WTC11 (cell line): Measurements from ENCODE around the gene NAV3. TPM values are rescaled to one million over a fixed set of nuclear protein-coding genes. Genes with fewer than 3 reads are reported as not detected.
A peak's percentile ranks its signal among the peaks of the same experiment; 100 is the strongest.

Source experiments
- ATAC-seq: fragments of 200-7000 bp; cut with Tn5 transposase; 2 replicates; pipeline ENCODE4 v1.10.0; 2021; ENCODE audit warnings: mild to moderate bottlenecking, moderate library complexity
- CTCF ChIA-PET: fragments of 300-600 bp; sonication (Branson Sonifier 250); formaldehyde crosslinking; loops from one replicate; lab custom pipeline; 2021; ENCODE audit warnings: antibody characterized with exemption; lab: Charles Lee
- POLR2A ChIA-PET: fragments of 350-600 bp; sonication (Branson Sonifier 250); formaldehyde crosslinking; loops from one replicate; lab custom pipeline; 2021; ENCODE audit warnings: antibody characterized with exemption; lab: Charles Lee
- DNase-seq: peaks from one replicate; pipeline ENCODE4 v3.0.0; 2021; ENCODE audit warnings: low spot score
- H3K27ac Mint-ChIP-seq: 2 replicates; pipeline ENCODE4 v1.8.0; 2021; ENCODE audit warnings: mixed read lengths
- H3K27me3 Mint-ChIP-seq: 2 replicates; pipeline ENCODE4 v1.8.0; 2021; ENCODE audit warnings: low read depth, mild to moderate bottlenecking, moderate library complexity, mixed read lengths
- H3K36me3 Mint-ChIP-seq: 2 replicates; pipeline ENCODE4 v1.8.0; 2021; ENCODE audit warnings: mixed read lengths
- H3K4me1 Mint-ChIP-seq: 2 replicates; pipeline ENCODE4 v1.8.0; 2022; ENCODE audit warnings: mixed read lengths
- H3K4me3 Mint-ChIP-seq: 2 replicates; pipeline ENCODE4 v1.8.0; 2021; ENCODE audit warnings: mild to moderate bottlenecking, moderate library complexity, mixed read lengths
- H3K9me3 Mint-ChIP-seq: 2 replicates; pipeline ENCODE4 v1.8.0; 2021; ENCODE audit warnings: mixed read lengths
- AFF4 ChIP-seq: sonication (generic); formaldehyde crosslinking; IDR thresholded peaks from 2 replicates; pipeline ENCODE4 v1.8.1; 2023; ENCODE audit warnings: mild to moderate bottlenecking, missing genetic modification reagents, borderline replicate concordance
- CDX4 ChIP-seq: fragments of 250-450 bp; sonication (Bioruptor Pico); IDR thresholded peaks from 2 replicates; pipeline ENCODE4 v1.9.0; 2021; ENCODE audit warnings: moderate library complexity, mild to moderate bottlenecking, inconsistent platforms, borderline replicate concordance
- E2F5 ChIP-seq: sonication (generic); formaldehyde crosslinking; IDR thresholded peaks from 2 replicates; pipeline ENCODE4 v1.8.1; 2022; ENCODE audit warnings: mild to moderate bottlenecking, moderate library complexity, missing genetic modification reagents
- ERG ChIP-seq: fragments of 250-450 bp; sonication (Bioruptor Pico); IDR thresholded peaks from 2 replicates; pipeline ENCODE4 v1.8.0; 2021; ENCODE audit warnings: mild to moderate bottlenecking
- ESRRA ChIP-seq: sonication (generic); formaldehyde crosslinking; IDR thresholded peaks from 2 replicates; pipeline ENCODE4 v1.8.1; 2022; ENCODE audit warnings: mild to moderate bottlenecking, missing genetic modification reagents, borderline replicate concordance
- FOXK1 ChIP-seq: sonication (generic); formaldehyde crosslinking; IDR thresholded peaks from 2 replicates; pipeline ENCODE4 v1.8.0; 2022; ENCODE audit warnings: mild to moderate bottlenecking, moderate library complexity, missing genetic modification reagents
- JAZF1 ChIP-seq: fragments of 250-450 bp; sonication (Bioruptor Pico); IDR thresholded peaks from 2 replicates; pipeline ENCODE4 v1.9.0; 2021; ENCODE audit warnings: moderate library complexity, mild to moderate bottlenecking, inconsistent platforms
- PRRX2 ChIP-seq: fragments of 250-450 bp; sonication (Bioruptor Pico); IDR thresholded peaks from 2 replicates; pipeline ENCODE4 v1.8.0; 2021; ENCODE audit warnings: mild to moderate bottlenecking
- SMAD4 ChIP-seq: sonication (generic); formaldehyde crosslinking; IDR thresholded peaks from 2 replicates; pipeline ENCODE4 v1.8.0; 2022; ENCODE audit warnings: mild to moderate bottlenecking, missing genetic modification reagents
- SP1 ChIP-seq: sonication (generic); formaldehyde crosslinking; conservative IDR thresholded peaks from 2 replicates; pipeline ENCODE4 v1.8.1; 2022; ENCODE audit warnings: missing genetic modification reagents
- ZNF232 ChIP-seq: sonication (generic); formaldehyde crosslinking; IDR thresholded peaks from 2 replicates; pipeline ENCODE4 v1.8.0; 2022; ENCODE audit warnings: mild to moderate bottlenecking, missing genetic modification reagents
- ZNF263 ChIP-seq: sonication (generic); formaldehyde crosslinking; IDR thresholded peaks from 2 replicates; pipeline ENCODE4 v1.8.1; 2022; ENCODE audit warnings: low read depth, mild to moderate bottlenecking, moderate library complexity, missing genetic modification reagents
- total RNA-seq: library from RNA; stranded (reverse); gene quantifications from 3 replicates; pipeline ENCODE4 v1.2.3, GENCODE V29; 2021
- TF ChIP-seq, protein P1 (sequence below): sonication (generic); formaldehyde crosslinking; IDR thresholded peaks from 2 replicates; pipeline ENCODE4 v1.8.1; 2023; ENCODE audit warnings: mild to moderate bottlenecking, missing genetic modification reagents
- TF ChIP-seq, protein P2 (sequence below): fragments of 250-450 bp; sonication (Bioruptor Pico); IDR thresholded peaks from 2 replicates; pipeline ENCODE4 v1.9.0; 2021; ENCODE audit warnings: mild to moderate bottlenecking, borderline replicate concordance

The NAV3 gene
- total RNA-seq, 1 experiment from 2014 or later, result 3.3 TPM

DNA sequence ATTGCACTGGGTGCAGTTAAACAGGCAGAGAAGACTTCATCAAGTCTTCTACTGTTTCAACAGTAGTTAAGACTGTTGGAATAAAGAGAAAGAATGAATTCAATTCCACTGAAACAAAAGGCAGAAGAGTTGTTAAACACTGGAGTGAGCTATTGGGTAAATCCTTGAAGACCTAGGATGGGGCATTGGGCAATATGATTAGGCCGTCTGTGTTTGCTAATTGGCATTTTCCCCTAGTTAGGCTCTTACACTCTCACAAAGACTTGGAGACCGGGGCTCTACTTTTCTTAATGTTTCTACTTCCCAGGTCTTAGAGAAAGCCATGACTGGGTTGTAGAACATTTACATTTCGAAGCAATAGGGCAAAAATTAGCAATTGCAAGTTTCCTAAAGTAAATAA lies 402.1 kb downstream of the NAV3 start:
- ChIA-PET POLR2A (no interaction called here), CTCF (interaction anchor here (1.3 kb wide), 1 partner anchor 329 kb away, joined by 3 read pairs; no protein-coding TSS in a partner anchor)
- H3K4me1 Mint-ChIP-seq, result peaks cover 55% of the 10 kb centered on the region
- DNase-seq, result no peak
- peak overlapping the region; percentile 52; the same call in 1 of the 2 replicates for H3K27ac Mint-ChIP-seq
- peaks cover 3% of the 10 kb centered on the region for H3K36me3 Mint-ChIP-seq
- no peaks in the 10 kb centered on the region for H3K27me3 Mint-ChIP-seq
- no peak for TF ChIP-seq ZNF232 (CRISPR knock-in tag)
- no peak for TF ChIP-seq CDX4 (CRISPR knock-in tag)
- TF ChIP-seq AFF4 (CRISPR knock-in tag), result no peak
- no peak for TF ChIP-seq FOXK1 (CRISPR knock-in tag)
- no peak for TF ChIP-seq PRRX2
- TF ChIP-seq ZNF263 (CRISPR knock-in tag), result no peak
- TF ChIP-seq SP1 (CRISPR knock-in tag), result no peak
- no peak for TF ChIP-seq SMAD4 (CRISPR knock-in tag)
- TF ChIP-seq, protein P1, sequence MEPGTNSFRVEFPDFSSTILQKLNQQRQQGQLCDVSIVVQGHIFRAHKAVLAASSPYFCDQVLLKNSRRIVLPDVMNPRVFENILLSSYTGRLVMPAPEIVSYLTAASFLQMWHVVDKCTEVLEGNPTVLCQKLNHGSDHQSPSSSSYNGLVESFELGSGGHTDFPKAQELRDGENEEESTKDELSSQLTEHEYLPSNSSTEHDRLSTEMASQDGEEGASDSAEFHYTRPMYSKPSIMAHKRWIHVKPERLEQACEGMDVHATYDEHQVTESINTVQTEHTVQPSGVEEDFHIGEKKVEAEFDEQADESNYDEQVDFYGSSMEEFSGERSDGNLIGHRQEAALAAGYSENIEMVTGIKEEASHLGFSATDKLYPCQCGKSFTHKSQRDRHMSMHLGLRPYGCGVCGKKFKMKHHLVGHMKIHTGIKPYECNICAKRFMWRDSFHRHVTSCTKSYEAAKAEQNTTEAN (CRISPR knock-in tag), result no peak
- no peak for TF ChIP-seq E2F5 (CRISPR knock-in tag)
- TF ChIP-seq, protein P2, sequence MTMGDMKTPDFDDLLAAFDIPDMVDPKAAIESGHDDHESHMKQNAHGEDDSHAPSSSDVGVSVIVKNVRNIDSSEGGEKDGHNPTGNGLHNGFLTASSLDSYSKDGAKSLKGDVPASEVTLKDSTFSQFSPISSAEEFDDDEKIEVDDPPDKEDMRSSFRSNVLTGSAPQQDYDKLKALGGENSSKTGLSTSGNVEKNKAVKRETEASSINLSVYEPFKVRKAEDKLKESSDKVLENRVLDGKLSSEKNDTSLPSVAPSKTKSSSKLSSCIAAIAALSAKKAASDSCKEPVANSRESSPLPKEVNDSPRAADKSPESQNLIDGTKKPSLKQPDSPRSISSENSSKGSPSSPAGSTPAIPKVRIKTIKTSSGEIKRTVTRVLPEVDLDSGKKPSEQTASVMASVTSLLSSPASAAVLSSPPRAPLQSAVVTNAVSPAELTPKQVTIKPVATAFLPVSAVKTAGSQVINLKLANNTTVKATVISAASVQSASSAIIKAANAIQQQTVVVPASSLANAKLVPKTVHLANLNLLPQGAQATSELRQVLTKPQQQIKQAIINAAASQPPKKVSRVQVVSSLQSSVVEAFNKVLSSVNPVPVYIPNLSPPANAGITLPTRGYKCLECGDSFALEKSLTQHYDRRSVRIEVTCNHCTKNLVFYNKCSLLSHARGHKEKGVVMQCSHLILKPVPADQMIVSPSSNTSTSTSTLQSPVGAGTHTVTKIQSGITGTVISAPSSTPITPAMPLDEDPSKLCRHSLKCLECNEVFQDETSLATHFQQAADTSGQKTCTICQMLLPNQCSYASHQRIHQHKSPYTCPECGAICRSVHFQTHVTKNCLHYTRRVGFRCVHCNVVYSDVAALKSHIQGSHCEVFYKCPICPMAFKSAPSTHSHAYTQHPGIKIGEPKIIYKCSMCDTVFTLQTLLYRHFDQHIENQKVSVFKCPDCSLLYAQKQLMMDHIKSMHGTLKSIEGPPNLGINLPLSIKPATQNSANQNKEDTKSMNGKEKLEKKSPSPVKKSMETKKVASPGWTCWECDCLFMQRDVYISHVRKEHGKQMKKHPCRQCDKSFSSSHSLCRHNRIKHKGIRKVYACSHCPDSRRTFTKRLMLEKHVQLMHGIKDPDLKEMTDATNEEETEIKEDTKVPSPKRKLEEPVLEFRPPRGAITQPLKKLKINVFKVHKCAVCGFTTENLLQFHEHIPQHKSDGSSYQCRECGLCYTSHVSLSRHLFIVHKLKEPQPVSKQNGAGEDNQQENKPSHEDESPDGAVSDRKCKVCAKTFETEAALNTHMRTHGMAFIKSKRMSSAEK, result no peak
- peaks cover 3% of the 10 kb centered on the region for H3K9me3 Mint-ChIP-seq
- peak; percentile 21; the same call in 1 of the 2 replicates for ATAC-seq
- H3K4me3 Mint-ChIP-seq, result no peak overlapping the region

DNA sequence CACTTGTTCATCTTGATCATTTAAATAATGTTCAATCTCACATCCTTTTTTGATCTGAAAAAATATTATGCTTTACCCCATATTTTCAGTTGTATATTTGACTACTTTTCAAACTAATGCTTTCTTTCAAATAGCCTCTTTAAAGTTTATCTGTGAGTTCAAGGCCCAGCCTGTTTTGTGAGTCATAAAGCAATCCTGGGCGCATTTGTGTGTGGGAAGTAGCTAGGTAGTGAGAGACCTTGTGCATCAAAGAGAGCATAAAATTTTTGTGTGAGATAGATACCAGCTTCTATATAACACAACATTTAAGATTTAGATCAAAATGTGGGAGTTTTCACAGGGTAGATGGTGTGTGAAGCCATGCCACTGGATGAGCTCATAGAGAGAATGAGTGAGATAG lies 405.6 kb downstream of the NAV3 start:
- Mint-ChIP-seq H3K27ac (no peak overlapping the region), H3K4me1 (peaks cover 57% of the 10 kb centered on the region), H3K9me3 (no peaks in the 10 kb centered on the region), H3K27me3 (no peaks in the 10 kb centered on the region), H3K4me3 (no peak overlapping the region), H3K36me3 (no peaks in the 10 kb centered on the region)
- no peak for ATAC-seq
- no peak for TF ChIP-seq JAZF1 (CRISPR knock-in tag)
- TF ChIP-seq ERG (CRISPR knock-in tag), result no peak
- TF ChIP-seq ESRRA, result no peak
- CTCF ChIA-PET, result no interaction called here
- DNase-seq, result no peak
- POLR2A ChIA-PET, result no interaction called here
